GM23338 (cell line): ENCODE results near the gene ABCG2. TPM values are rescaled to one million over a fixed set of nuclear protein-coding genes. Genes with fewer than 3 reads are reported as not detected.

Source experiments
- ATAC-seq: fragments of 200-7000 bp; cut with Tn5 transposase; 3 replicates; pipeline ENCODE4 v1.9.1; 2020
- DNase-seq: peaks from one replicate; pipeline ENCODE4 v3.0.0-alpha.2; 2015; ENCODE audit warnings: low spot score
- H2AFZ ChIP-seq: fragments of 200-600 bp; sonication (generic); 2 replicates; pipeline ENCODE4 v1.8.0; 2016; ENCODE audit warnings: antibody characterized with exemption, mild to moderate bottlenecking, moderate library complexity
- H3F3A ChIP-seq: fragments of 200-600 bp; sonication (generic); replicated peaks from 2 replicates; pipeline ENCODE4 v1.8.0; 2017; ENCODE audit warnings: antibody characterized with exemption, mixed run types, low read depth
- H3K27ac ChIP-seq: fragments of 200-600 bp; sonication (generic); 2 replicates; pipeline ENCODE4 v1.6.1; 2016; ENCODE audit warnings: low read depth
- H3K27me3 ChIP-seq: fragments of 200-600 bp; sonication (generic); 2 replicates; pipeline ENCODE4 v1.8.0; 2016; ENCODE audit warnings: mild to moderate bottlenecking, mixed run types, moderate library complexity; ENCODE audit not compliant: insufficient read depth
- H3K36me3 ChIP-seq: fragments of 200-600 bp; sonication (generic); 2 replicates; pipeline ENCODE4 v1.8.0; 2016; ENCODE audit warnings: mild to moderate bottlenecking; ENCODE audit not compliant: insufficient read depth
- H3K4me1 ChIP-seq: fragments of 200-600 bp; sonication (generic); 2 replicates; pipeline ENCODE4 v1.8.0; 2016; ENCODE audit warnings: mild to moderate bottlenecking, moderate library complexity; ENCODE audit not compliant: insufficient read depth
- H3K4me2 ChIP-seq: fragments of 200-600 bp; sonication (generic); 2 replicates; pipeline ENCODE4 v1.7.1; 2017; ENCODE audit warnings: mixed run types
- H3K4me3 ChIP-seq: fragments of 200-600 bp; sonication (generic); 2 replicates; pipeline ENCODE4 v1.6.1; 2016; ENCODE audit warnings: mixed run types
- H3K79me2 ChIP-seq: fragments of 200-600 bp; sonication (generic); replicated peaks from 2 replicates; pipeline ENCODE4 v1.8.0; 2017; ENCODE audit warnings: mild to moderate bottlenecking; ENCODE audit not compliant: insufficient read depth
- H3K9me2 ChIP-seq: fragments of 200-600 bp; sonication (generic); 2 replicates; pipeline ENCODE4 v1.8.0; 2017; ENCODE audit not compliant: insufficient read depth
- H4K20me1 ChIP-seq: fragments of 200-600 bp; sonication (generic); replicated peaks from 2 replicates; pipeline ENCODE4 v1.8.0; 2017; ENCODE audit warnings: mild to moderate bottlenecking; ENCODE audit not compliant: insufficient read depth
- H3K27ac Mint-ChIP-seq: 2 replicates; pipeline ENCODE4 v1.8.0; 2020; ENCODE audit warnings: inconsistent platforms, mild to moderate bottlenecking, moderate library complexity, mixed read lengths
- H3K27me3 Mint-ChIP-seq: 3 replicates; pipeline ENCODE4 v1.8.0; 2022; ENCODE audit warnings: low read depth, mild to moderate bottlenecking, moderate library complexity, mixed read lengths, inconsistent platforms; ENCODE audit not compliant: insufficient read depth, poor library complexity
- H3K36me3 Mint-ChIP-seq: 3 replicates; pipeline ENCODE4 v1.8.0; 2021; ENCODE audit warnings: low read depth, mild to moderate bottlenecking, inconsistent platforms, moderate library complexity, mixed read lengths
- H3K4me1 Mint-ChIP-seq: 3 replicates; pipeline ENCODE4 v1.8.0; 2020; ENCODE audit warnings: mild to moderate bottlenecking, inconsistent platforms, mixed read lengths
- H3K4me3 Mint-ChIP-seq: 3 replicates; pipeline ENCODE4 v1.8.0; 2021; ENCODE audit warnings: moderate library complexity, mild to moderate bottlenecking, inconsistent platforms, mixed read lengths
- H3K9me3 Mint-ChIP-seq: 3 replicates; pipeline ENCODE4 v1.8.0; 2020; ENCODE audit warnings: moderate library complexity, mild to moderate bottlenecking, inconsistent platforms, mixed read lengths
- CREB1 ChIP-seq: fragments of 250-450 bp; sonication (Bioruptor Pico); IDR thresholded peaks from 2 replicates; pipeline ENCODE4 v1.5.0; 2020; ENCODE audit warnings: low read depth, mild to moderate bottlenecking, moderate library complexity
- CTCF ChIP-seq, 2 experiments: fragments of 200-600 bp in 1 of 2; sonication (generic) in 1 of 2; conservative IDR thresholded peaks; 2 replicates each; pipeline versions ENCODE4 v1.5.1 to v1.6.1; 2016 to 2017; ENCODE audit warnings: antibody characterized with exemption in 2 of 2, low read depth in 2 of 2, mild to moderate bottlenecking in 2 of 2, moderate library complexity in 1 of 2
- ETS1 ChIP-seq: IDR thresholded peaks from 2 replicates; pipeline ENCODE4 v1.6.1; 2016; ENCODE audit warnings: antibody characterized with exemption
- EZH2 ChIP-seq: fragments of 200-600 bp; sonication (generic); IDR thresholded peaks from one replicate; pipeline ENCODE4 v1.8.0; 2017; ENCODE audit warnings: antibody characterized with exemption, mild to moderate bottlenecking, low read depth; ENCODE audit not compliant: unreplicated experiment
- EZH2phosphoT487 ChIP-seq: fragments of 200-600 bp; sonication (generic); IDR thresholded peaks from one replicate; pipeline ENCODE4 v1.8.1; 2018; ENCODE audit warnings: antibody characterized with exemption; ENCODE audit not compliant: unreplicated experiment
- JUNB ChIP-seq: IDR thresholded peaks from one replicate; pipeline ENCODE4 v1.6.1; 2016; ENCODE audit warnings: antibody characterized with exemption; ENCODE audit not compliant: unreplicated experiment
- POLR2AphosphoS5 ChIP-seq: IDR thresholded peaks from 2 replicates; pipeline ENCODE4 v1.6.1; 2016; ENCODE audit warnings: antibody characterized with exemption, low read depth
- REST ChIP-seq: IDR thresholded peaks from one replicate; pipeline ENCODE4 v1.6.1; 2018; ENCODE audit warnings: antibody characterized with exemption; ENCODE audit not compliant: unreplicated experiment
- STAT1 ChIP-seq: IDR thresholded peaks from one replicate; pipeline ENCODE4 v1.6.1; 2016; ENCODE audit warnings: antibody characterized with exemption; ENCODE audit not compliant: unreplicated experiment
- ZNF114 ChIP-seq: fragments of 250-450 bp; sonication (Bioruptor Pico); IDR thresholded peaks from 2 replicates; pipeline ENCODE4 v1.5.0; 2020; ENCODE audit warnings: mild to moderate bottlenecking, moderate library complexity
- ZNF331 ChIP-seq: fragments of 250-450 bp; sonication (Bioruptor Pico); IDR thresholded peaks from 2 replicates; pipeline ENCODE4 v1.5.0; 2020; ENCODE audit warnings: low read depth, mild to moderate bottlenecking, moderate library complexity
- polyA plus RNA-seq: library from polyadenylated mRNA; unstranded; fragments of >200 nt; fragmentation: Nextera tagmentation; extraction: Ambion mirVana; gene quantifications from 2 replicates; pipeline ENCODE4 v1.2.1, GENCODE V29; 2016
- total RNA-seq: library from RNA; depleted of rRNA; stranded (reverse); fragments of >200 nt; shearing (Covaris generic); gene quantifications from 2 replicates; pipeline ENCODE4 v1.2.3, GENCODE V29; 2014

Gene ABCG2
- total and polyA plus RNA-seq, 2 experiments from 2014 or later = 1.5 to 10.6 TPM

DNA sequence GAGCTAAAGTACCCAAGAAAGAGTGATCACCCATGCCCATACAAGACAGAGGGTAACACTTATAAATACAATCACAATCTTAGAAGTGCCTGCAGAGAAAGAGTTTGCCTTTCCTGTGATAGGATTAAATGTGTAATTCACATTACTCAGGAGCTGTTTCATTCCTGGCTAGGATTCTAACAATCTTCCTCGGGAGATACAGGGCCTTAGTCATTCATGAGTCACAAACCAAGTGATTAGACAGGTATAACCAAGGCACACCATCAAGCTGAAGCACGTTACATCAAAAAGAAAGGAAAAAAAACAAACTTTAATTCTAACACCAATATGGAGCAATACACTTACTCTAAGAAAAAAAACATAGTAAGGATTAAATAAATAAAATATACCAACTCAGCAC is 14.9 kb downstream of the ABCG2 start (continued):
- no peak for TF ChIP-seq REST
- no peak for TF ChIP-seq EZH2
- no peak for TF ChIP-seq ZNF114 (CRISPR knock-in tag)

DNA sequence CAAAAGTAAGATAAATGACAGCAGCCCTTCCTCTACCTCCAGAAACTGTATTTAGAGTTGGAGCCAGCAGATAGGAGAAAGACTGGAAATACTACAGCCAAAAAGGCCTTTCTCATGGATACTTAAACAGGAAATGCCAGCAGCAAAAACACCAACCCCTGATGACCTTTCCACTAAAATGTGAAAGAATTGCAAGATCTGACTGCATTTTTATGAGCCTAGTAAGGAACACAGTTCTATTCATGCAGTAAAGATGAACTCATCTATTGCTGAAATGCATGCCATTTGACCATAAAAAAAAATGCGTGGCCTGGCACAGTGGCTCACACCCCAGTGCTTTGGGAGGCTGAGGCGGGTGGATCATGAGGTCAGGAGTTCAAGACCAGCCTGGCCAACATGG is 19.9 kb downstream of the ABCG2 start:
- Histone ChIP-seq H3K4me1 (peaks cover 14% of the 10 kb centered on the region; the same call in 1 of the 2 replicates), H3F3A (no peaks in the 10 kb centered on the region; the same call in 1 of the 2 replicates), H3K27ac (no peak overlapping the region), H3K4me2 (0 out of 2 replicates have a peak overlapping the region, but pooled peaks have one; percentile 32), H3K4me3 (no peak overlapping the region), H3K9me2 (peaks cover 7% of the 10 kb centered on the region; the same call in 1 of the 2 replicates), H3K36me3 (no peaks in the 10 kb centered on the region), H3K79me2 (no peaks in the 10 kb centered on the region), H2AFZ (no peak overlapping the region), H3K27me3 (no peaks in the 10 kb centered on the region), H4K20me1 (no peaks in the 10 kb centered on the region)
- H3K4me1 Mint-ChIP-seq = peaks cover 5% of the 10 kb centered on the region; the same call in 1 of the 3 replicates
- ATAC-seq (no peak), DNase-seq (no peak)
- TF ChIP-seq ZNF331 (no peak), STAT1 (no peak), POLR2AphosphoS5 (no peak), CTCF (conservative IDR thresholded peaks at IDR 0.05; ENCODE audit: low read depth in 2 of 2) (no peak), ZNF114 (CRISPR knock-in tag) (no peak), ETS1 (no peak), CREB1 (CRISPR knock-in tag) (no peak), EZH2phosphoT487 (no peak), JUNB (no peak)
- H3K27me3 Mint-ChIP-seq = no peaks in the 10 kb centered on the region
- H3K27ac Mint-ChIP-seq = no peak overlapping the region
- H3K36me3 Mint-ChIP-seq = no peaks in the 10 kb centered on the region
- no peaks in the 10 kb centered on the region for H3K9me3 Mint-ChIP-seq
- H3K4me3 Mint-ChIP-seq = no peak overlapping the region
